HCT116 (cell line): ENCODE data around the gene SLC16A7. TPM values are rescaled to one million over a fixed set of nuclear protein-coding genes. Genes with fewer than 3 reads are reported as not detected.

Experiments
- ATAC-seq: fragments of 200-7000 bp; cut with Tn5 transposase; 2 replicates; pipeline ENCODE4 v1.9.1; 2020; ENCODE audit warnings: mild to moderate bottlenecking, moderate library complexity
- BruUV-seq: library from RNA; stranded (reverse); fragments of 400-500 nt; replicated peaks from 2 replicates; lab custom pipeline; 2021; lab: Mats Ljungman, UMichigan
- CTCF ChIA-PET: fragments of 300-600 bp; sonication (Branson Sonifier 250); formaldehyde crosslinking; loops from one replicate; lab custom pipeline; 2021; ENCODE audit warnings: antibody characterized with exemption; lab: Charles Lee
- POLR2A ChIA-PET: fragments of 300-600, 350-600 bp; sonication (Branson Sonifier 250); formaldehyde crosslinking; loops from one replicate; lab custom pipeline; 2021; ENCODE audit warnings: antibody characterized with exemption; lab: Charles Lee
- RAD21 ChIA-PET, 2 experiments: fragments of 300-600 bp; sonication (Branson Sonifier 250); formaldehyde crosslinking; loops; one replicate each; lab custom pipeline; 2023; ENCODE audit warnings: low total read pairs in 2 of 2; ENCODE audit not compliant: uncharacterized antibody in 2 of 2, unreplicated experiment in 2 of 2, low non-redundant PET in 1 of 2; lab: Charles Lee
- DNase-seq: peaks from one replicate; pipeline ENCODE4 v3.0.0-alpha.2; 2010; ENCODE audit warnings: low read depth, low spot score
- H2AFZ ChIP-seq: fragments of 200-600 bp; shearing (Covaris generic), sonication (generic); 2 replicates; pipeline ENCODE4 v1.6.1; 2017; ENCODE audit warnings: low read depth, mixed run types, mixed read lengths, antibody characterized with exemption, low read length; ENCODE audit not compliant: poor library complexity, severe bottlenecking
- H3K27ac ChIP-seq: 2 replicates; pipeline ENCODE4 v1.5.1; 2012; ENCODE audit warnings: low read depth, low read length
- H3K27me3 ChIP-seq: fragments of 200-600 bp; sonication (generic); 2 replicates; pipeline ENCODE4 v1.6.1; 2016; ENCODE audit warnings: mixed run types, low read length, mixed read lengths; ENCODE audit not compliant: insufficient read depth
- H3K36me3 ChIP-seq, 2 experiments: fragments of 200-500 bp in 1 of 2; fragments of 200-600 bp in 1 of 2; sonication (Bioruptor generic) in 1 of 2; sonication (generic) in 1 of 2; 2 replicates each; pipeline versions ENCODE4 v1.5.1 to v1.6.1; 2014 to 2016; ENCODE audit warnings: low read length in 2 of 2, inconsistent platforms in 1 of 2, mixed read lengths in 1 of 2, mixed run types in 1 of 2; ENCODE audit not compliant: insufficient read depth in 2 of 2, control insufficient read depth in 1 of 2
- H3K4me1 ChIP-seq, 2 experiments: fragments of 200-600 bp in 1 of 2; sonication (generic) in 1 of 2; 2 replicates each; pipeline versions ENCODE4 v1.5.1 to v1.6.1; 2012 to 2017; ENCODE audit warnings: low read length in 2 of 2, inconsistent platforms in 1 of 2, mild to moderate bottlenecking in 1 of 2, mixed read lengths in 1 of 2, mixed run types in 1 of 2, moderate library complexity in 1 of 2; ENCODE audit not compliant: insufficient read depth in 2 of 2, control insufficient read depth in 1 of 2
- H3K4me2 ChIP-seq: fragments of 200-600 bp; sonication (generic); 2 replicates; pipeline ENCODE4 v1.6.1; 2017; ENCODE audit warnings: mixed run types, low read length, mixed read lengths
- H3K4me3 ChIP-seq, 2 experiments: fragments of 200-600 bp in 1 of 2; sonication (generic) in 1 of 2; replicated peaks in 1 of 2; 2 replicates each; pipeline ENCODE4 v1.5.1; 2011 to 2016; ENCODE audit warnings: low read length in 2 of 2, control low read depth in 1 of 2, low read depth in 1 of 2, mild to moderate bottlenecking in 1 of 2, mixed read lengths in 1 of 2, mixed run types in 1 of 2
- H3K79me2 ChIP-seq: fragments of 200-600 bp; sonication (generic); 2 replicates; pipeline ENCODE4 v1.6.1; 2017; ENCODE audit warnings: mild to moderate bottlenecking, mixed run types, low read length, moderate library complexity, mixed read lengths; ENCODE audit not compliant: insufficient read depth
- H3K9ac ChIP-seq: fragments of 200-600 bp; sonication (generic); 2 replicates; pipeline ENCODE4 v1.6.1; 2016; ENCODE audit warnings: low read length, mixed read lengths
- H3K9me2 ChIP-seq: fragments of 200-600 bp; sonication (generic), shearing (Covaris generic); 2 replicates; pipeline ENCODE4 v1.6.1; 2017; ENCODE audit warnings: mixed run types, mild to moderate bottlenecking, moderate library complexity; ENCODE audit not compliant: insufficient read depth
- H3K9me3 ChIP-seq, 2 experiments: fragments of 200-500 bp in 1 of 2; fragments of 200-600 bp in 1 of 2; sonication (Bioruptor generic) in 1 of 2; sonication (generic) in 1 of 2; 2 replicates each; pipeline ENCODE4 v1.6.1; 2014 to 2017; ENCODE audit warnings: low read length in 2 of 2, mixed read lengths in 2 of 2, inconsistent platforms in 1 of 2, low read depth in 1 of 2, mild to moderate bottlenecking in 1 of 2, mixed run types in 1 of 2, moderate library complexity in 1 of 2; ENCODE audit not compliant: control insufficient read depth in 1 of 2, insufficient read depth in 1 of 2
- H4K20me1 ChIP-seq: fragments of 200-600 bp; sonication (generic), shearing (Covaris generic); 2 replicates; pipeline ENCODE4 v1.6.1; 2017; ENCODE audit warnings: mixed run types, mild to moderate bottlenecking, moderate library complexity; ENCODE audit not compliant: insufficient read depth
- CBX3 ChIP-seq: IDR thresholded peaks from 2 replicates; pipeline ENCODE4 v1.6.1; 2012; ENCODE audit warnings: low read depth
- CEBPB ChIP-seq: IDR thresholded peaks from 2 replicates; pipeline ENCODE4 v1.6.1; 2012; ENCODE audit warnings: low read depth
- EGR1 ChIP-seq: IDR thresholded peaks from 2 replicates; pipeline ENCODE4 v1.6.1; 2012; ENCODE audit warnings: low read depth
- ELF1 ChIP-seq: IDR thresholded peaks from 2 replicates; pipeline ENCODE4 v1.6.1; 2012; ENCODE audit warnings: low read depth, borderline replicate concordance
- EZH2 ChIP-seq: fragments of 200-600 bp; sonication (generic); IDR thresholded peaks from 2 replicates; pipeline ENCODE4 v1.6.1; 2017; ENCODE audit warnings: antibody characterized with exemption, mixed run types
- FOSL1 ChIP-seq: IDR thresholded peaks from 2 replicates; pipeline ENCODE4 v1.6.1; 2012; ENCODE audit warnings: low read depth
- JUND ChIP-seq: IDR thresholded peaks from 2 replicates; pipeline ENCODE4 v1.6.1; 2012
- REST ChIP-seq: IDR thresholded peaks from 2 replicates; pipeline ENCODE4 v1.6.1; 2012; ENCODE audit warnings: low read depth
- SRF ChIP-seq: IDR thresholded peaks from 2 replicates; pipeline ENCODE4 v1.6.1; 2012; ENCODE audit warnings: low read depth
- intact Hi-C: fragments of 100-400 bp; cut with micrococcal nuclease; formaldehyde crosslinking; loops from 2 replicates; pipeline ENCODE4 v1.10.0; 2022
- total RNA-seq: library from RNA; stranded (reverse); gene quantifications from one replicate; pipeline ENCODE4 v1.2.1, GENCODE V29; 2021; ENCODE audit not compliant: unreplicated experiment
- TF ChIP-seq, protein P1 (sequence below), 3 experiments: fragments of 200-600 bp in 1 of 3; sonication (generic) in 1 of 3; IDR thresholded peaks in 2 of 3; conservative IDR thresholded peaks in 1 of 3; 2 replicates each; pipeline ENCODE4 v1.5.1; 2012 to 2017; ENCODE audit warnings: low read depth in 2 of 3, low read length in 2 of 3, antibody characterized with exemption in 1 of 3, borderline replicate concordance in 1 of 3, control low read depth in 1 of 3, mild to moderate bottlenecking in 1 of 3, mixed read lengths in 1 of 3, mixed run types in 1 of 3, moderate library complexity in 1 of 3; ENCODE audit not compliant: insufficient read depth in 1 of 3

SLC16A7 gene
- total RNA-seq, 1 experiment from 2014 or later: 10.0 TPM

GRCh38 chr12:59672273-59672672, 76.4 kb downstream of the SLC16A7 start:
- H3K27ac ChIP-seq: no peak overlapping the region
- H3K4me2 ChIP-seq: no peak overlapping the region
- BruUV-seq: no TSS peak
- H3K36me3 ChIP-seq: no peaks in the 10 kb centered on the region
- no peak overlapping the region for H3K9ac ChIP-seq
- TF ChIP-seq CBX3: no peak
- no peak for TF ChIP-seq EZH2
- TF ChIP-seq, protein P1, sequence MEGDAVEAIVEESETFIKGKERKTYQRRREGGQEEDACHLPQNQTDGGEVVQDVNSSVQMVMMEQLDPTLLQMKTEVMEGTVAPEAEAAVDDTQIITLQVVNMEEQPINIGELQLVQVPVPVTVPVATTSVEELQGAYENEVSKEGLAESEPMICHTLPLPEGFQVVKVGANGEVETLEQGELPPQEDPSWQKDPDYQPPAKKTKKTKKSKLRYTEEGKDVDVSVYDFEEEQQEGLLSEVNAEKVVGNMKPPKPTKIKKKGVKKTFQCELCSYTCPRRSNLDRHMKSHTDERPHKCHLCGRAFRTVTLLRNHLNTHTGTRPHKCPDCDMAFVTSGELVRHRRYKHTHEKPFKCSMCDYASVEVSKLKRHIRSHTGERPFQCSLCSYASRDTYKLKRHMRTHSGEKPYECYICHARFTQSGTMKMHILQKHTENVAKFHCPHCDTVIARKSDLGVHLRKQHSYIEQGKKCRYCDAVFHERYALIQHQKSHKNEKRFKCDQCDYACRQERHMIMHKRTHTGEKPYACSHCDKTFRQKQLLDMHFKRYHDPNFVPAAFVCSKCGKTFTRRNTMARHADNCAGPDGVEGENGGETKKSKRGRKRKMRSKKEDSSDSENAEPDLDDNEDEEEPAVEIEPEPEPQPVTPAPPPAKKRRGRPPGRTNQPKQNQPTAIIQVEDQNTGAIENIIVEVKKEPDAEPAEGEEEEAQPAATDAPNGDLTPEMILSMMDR (IDR thresholded peaks at IDR 0.05 in 2 of 3, conservative IDR thresholded peaks at IDR 0.05 in 1 of 3; ENCODE audit: borderline replicate concordance in 1 of 3, insufficient read depth in 1 of 3, low read depth in 2 of 3, low read length in 2 of 3): no peak
- no peak for TF ChIP-seq SRF
- no peak for TF ChIP-seq CEBPB
- TF ChIP-seq FOSL1: no peak
- TF ChIP-seq REST: no peak
- TF ChIP-seq EGR1: no peak
- TF ChIP-seq JUND: no peak
- TF ChIP-seq ELF1: no peak
- H3K9me2 ChIP-seq: no peaks in the 10 kb centered on the region
- H3K9me3 ChIP-seq: no peaks in the 10 kb centered on the region; a peak in 1 of 4 replicates
- H3K4me1 ChIP-seq: no peaks in the 10 kb centered on the region
- ChIA-PET RAD21 (no interaction called here), POLR2A (no interaction called here), CTCF (no interaction called here)
- H3K4me3 ChIP-seq: no peak overlapping the region
- H3K27me3 ChIP-seq: no peaks in the 10 kb centered on the region
- DNase-seq (no peak), ATAC-seq (no peak)
- H2AFZ ChIP-seq: no peak overlapping the region
- H4K20me1 ChIP-seq: no peaks in the 10 kb centered on the region
- H3K79me2 ChIP-seq: no peaks in the 10 kb centered on the region
- intact Hi-C loops: no loop called here
